Neutrophil (primary cell): ENCODE measurements around the gene DIMT1.

Experiments used
- H3K27ac ChIP-seq: fragments of 200-600 bp; sonication (generic); 2 replicates; pipeline ENCODE4 v1.5.1; 2016; ENCODE audit warnings: mild to moderate bottlenecking, moderate library complexity
- H3K27me3 ChIP-seq: fragments of 200-600 bp; sonication (generic); 2 replicates; pipeline ENCODE4 v1.6.0; 2016; ENCODE audit warnings: mild to moderate bottlenecking
- H3K36me3 ChIP-seq: fragments of 200-600 bp; sonication (generic); 2 replicates; pipeline ENCODE4 v1.5.1; 2017
- H3K4me1 ChIP-seq, 2 experiments: fragments of 200-600 bp in 1 of 2; sonication (generic) in 1 of 2; 1 replicate in 1 of 2; 2 replicates in 1 of 2; pipeline versions ENCODE4 v1.5.1 to v1.6.1; 2013 to 2016; ENCODE audit warnings: low read depth in 1 of 2, low read length in 1 of 2, mild to moderate bottlenecking in 1 of 2, moderate library complexity in 1 of 2; ENCODE audit not compliant: control insufficient read depth in 1 of 2, insufficient read depth in 1 of 2
- H3K4me3 ChIP-seq, 2 experiments: fragments of 200-600 bp in 1 of 2; sonication (generic) in 1 of 2; 1 replicate in 1 of 2; 2 replicates in 1 of 2; pipeline ENCODE4 v1.5.1; 2013 to 2016; ENCODE audit warnings: low read depth in 1 of 2, low read length in 1 of 2, mild to moderate bottlenecking in 1 of 2, moderate library complexity in 1 of 2
- H3K9me3 ChIP-seq: fragments of 200-600 bp; sonication (generic); 2 replicates; pipeline ENCODE4 v1.5.1; 2016
- TF ChIP-seq, protein P1 (sequence below): fragments of 200-600 bp; sonication (generic); IDR thresholded peaks from 2 replicates; pipeline ENCODE4 v1.5.1; 2016; ENCODE audit warnings: antibody characterized with exemption

DIMT1 gene

GRCh38 chr5:62369039-62369438 is 34.7 kb downstream of the DIMT1 start:
- Histone ChIP-seq H3K4me1 (no peaks in the 10 kb centered on the region), H3K36me3 (peaks cover 35% of the 10 kb centered on the region), H3K27ac (no peak overlapping the region), H3K9me3 (no peaks in the 10 kb centered on the region), H3K27me3 (no peaks in the 10 kb centered on the region), H3K4me3 (no peak overlapping the region)
- TF ChIP-seq, protein P1, sequence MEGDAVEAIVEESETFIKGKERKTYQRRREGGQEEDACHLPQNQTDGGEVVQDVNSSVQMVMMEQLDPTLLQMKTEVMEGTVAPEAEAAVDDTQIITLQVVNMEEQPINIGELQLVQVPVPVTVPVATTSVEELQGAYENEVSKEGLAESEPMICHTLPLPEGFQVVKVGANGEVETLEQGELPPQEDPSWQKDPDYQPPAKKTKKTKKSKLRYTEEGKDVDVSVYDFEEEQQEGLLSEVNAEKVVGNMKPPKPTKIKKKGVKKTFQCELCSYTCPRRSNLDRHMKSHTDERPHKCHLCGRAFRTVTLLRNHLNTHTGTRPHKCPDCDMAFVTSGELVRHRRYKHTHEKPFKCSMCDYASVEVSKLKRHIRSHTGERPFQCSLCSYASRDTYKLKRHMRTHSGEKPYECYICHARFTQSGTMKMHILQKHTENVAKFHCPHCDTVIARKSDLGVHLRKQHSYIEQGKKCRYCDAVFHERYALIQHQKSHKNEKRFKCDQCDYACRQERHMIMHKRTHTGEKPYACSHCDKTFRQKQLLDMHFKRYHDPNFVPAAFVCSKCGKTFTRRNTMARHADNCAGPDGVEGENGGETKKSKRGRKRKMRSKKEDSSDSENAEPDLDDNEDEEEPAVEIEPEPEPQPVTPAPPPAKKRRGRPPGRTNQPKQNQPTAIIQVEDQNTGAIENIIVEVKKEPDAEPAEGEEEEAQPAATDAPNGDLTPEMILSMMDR = no peak

DNA sequence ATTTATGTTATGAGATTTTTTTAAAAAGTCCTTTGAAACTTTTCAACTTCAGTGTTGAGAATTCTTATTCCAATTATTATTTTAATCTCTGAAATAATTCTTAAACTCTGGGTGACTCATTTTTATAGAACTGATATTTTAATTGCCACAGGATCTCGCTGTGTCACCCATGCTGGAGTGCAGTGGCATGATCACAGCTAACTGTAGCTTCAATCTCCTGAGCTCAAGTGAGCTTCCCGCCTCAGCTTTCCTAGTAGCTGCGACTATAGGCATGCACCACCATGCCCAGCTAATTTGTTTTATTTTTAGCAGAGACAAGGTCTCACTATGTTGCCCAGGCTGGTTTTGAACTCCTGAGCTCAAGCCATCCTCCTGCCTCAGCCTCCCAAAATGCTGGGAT is 41.0 kb downstream of the DIMT1 start:
- H3K4me3 ChIP-seq = no peak overlapping the region
- H3K4me1 ChIP-seq = no peaks in the 10 kb centered on the region
- peaks cover 64% of the 10 kb centered on the region for H3K36me3 ChIP-seq
- TF ChIP-seq, protein P1 = no peak
- H3K27ac ChIP-seq = no peak overlapping the region
- no peaks in the 10 kb centered on the region for H3K9me3 ChIP-seq
- H3K27me3 ChIP-seq = no peaks in the 10 kb centered on the region

DNA sequence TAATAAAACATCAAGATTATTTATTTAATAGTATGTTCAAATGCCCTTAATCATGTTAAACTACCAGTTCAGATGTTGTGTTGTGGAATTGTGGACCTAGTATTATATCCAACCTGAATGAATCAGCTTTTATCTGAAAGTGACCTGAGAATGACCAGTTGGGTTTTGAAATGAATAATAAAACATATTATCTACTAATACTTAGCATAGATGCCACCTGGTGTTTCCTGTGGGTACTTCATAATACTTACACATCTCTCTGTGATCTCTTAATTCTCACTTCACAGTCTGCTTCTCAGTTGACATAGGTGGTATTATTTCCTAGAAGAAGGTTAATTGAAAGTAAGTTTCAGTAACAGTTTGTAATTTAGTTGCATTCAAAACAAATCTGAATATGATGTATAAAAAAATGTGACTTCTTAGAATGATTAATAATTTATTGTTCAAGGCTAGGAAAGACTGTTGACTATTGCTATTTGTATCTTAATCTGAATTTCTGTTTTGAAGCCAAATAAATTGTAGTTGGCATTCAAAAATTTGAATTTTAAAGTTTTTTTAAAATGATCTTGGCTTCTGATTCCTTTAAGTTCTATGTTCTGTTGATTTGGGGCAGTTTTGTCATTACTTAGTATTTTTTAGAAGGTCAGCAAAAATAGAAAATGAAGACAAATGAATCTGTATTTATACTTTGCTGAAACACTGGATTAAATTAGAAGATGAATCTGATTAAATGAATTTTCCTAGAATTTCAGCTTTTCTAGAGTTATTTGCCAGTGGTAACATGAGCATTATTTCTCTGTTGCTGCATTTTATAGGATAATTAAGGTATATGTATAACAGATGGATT is 49.5 kb downstream of the DIMT1 start:
- TF ChIP-seq, protein P1 = peak; percentile 17
- peaks cover 66% of the 10 kb centered on the region for H3K36me3 ChIP-seq
- H3K4me1 ChIP-seq = no peaks in the 10 kb centered on the region
- H3K4me3 ChIP-seq = no peak overlapping the region
- H3K27ac ChIP-seq = no peak overlapping the region
- no peaks in the 10 kb centered on the region for H3K27me3 ChIP-seq
- H3K9me3 ChIP-seq = no peaks in the 10 kb centered on the region

GRCh38 chr5:62348723-62349481 is 54.8 kb downstream of the DIMT1 start:
- no peaks in the 10 kb centered on the region for H3K4me1 ChIP-seq
- H3K36me3 ChIP-seq = peaks cover 48% of the 10 kb centered on the region
- TF ChIP-seq, protein P1 = no peak
- no peak overlapping the region for H3K4me3 ChIP-seq
- no peaks in the 10 kb centered on the region for H3K9me3 ChIP-seq
- H3K27me3 ChIP-seq = no peaks in the 10 kb centered on the region
- H3K27ac ChIP-seq = no peak overlapping the region

- H3K27me3 ChIP-seq = no peaks in the 10 kb centered on the region
- H3K27ac ChIP-seq = no peak overlapping the region
- no peaks in the 10 kb centered on the region for H3K4me1 ChIP-seq
- H3K36me3 ChIP-seq = peaks cover 40% of the 10 kb centered on the region
- H3K9me3 ChIP-seq = no peaks in the 10 kb centered on the region
- TF ChIP-seq, protein P1 = no peak
- H3K4me3 ChIP-seq = no peak overlapping the region
These were observed 55.8 kb downstream of the DIMT1 start for GRCh38 chr5:62347928-62348327.
